ENCODE results near the gene PMF1.

Gene PMF1

DNA sequence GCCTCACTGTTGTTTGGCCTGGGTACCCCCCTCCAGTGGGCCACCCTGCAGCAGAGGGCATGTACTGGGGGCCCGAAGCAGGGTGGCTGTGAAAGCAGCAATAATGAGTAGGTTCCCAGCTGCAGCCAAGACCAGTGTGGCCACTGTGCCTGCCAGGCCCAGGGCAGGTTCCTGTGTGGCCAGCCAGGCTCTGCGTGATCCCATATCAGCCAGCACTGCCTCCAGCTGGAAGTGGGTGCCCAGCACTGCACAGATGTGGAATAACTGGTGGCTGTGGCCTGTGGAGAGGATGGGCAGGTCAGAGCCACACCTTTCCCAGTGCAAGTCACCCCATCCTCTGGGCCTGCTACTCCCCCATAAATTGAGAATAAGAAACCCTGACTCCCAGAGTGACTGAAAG, 31.3 kb downstream of the PMF1 start:
- ATAC-seq: no peak
- no peak for TF ChIP-seq TOX (CRISPR knock-in tag; IDR thresholded peaks at IDR 0.05; ENCODE audit: borderline replicate concordance)
- TF ChIP-seq BACH2 (CRISPR knock-in tag; IDR thresholded peaks at IDR 0.05; ENCODE audit: borderline replicate concordance): no peak
- TF ChIP-seq GLIS3 (CRISPR knock-in tag; IDR thresholded peaks at IDR 0.05): no peak
- TF ChIP-seq, protein P1, sequence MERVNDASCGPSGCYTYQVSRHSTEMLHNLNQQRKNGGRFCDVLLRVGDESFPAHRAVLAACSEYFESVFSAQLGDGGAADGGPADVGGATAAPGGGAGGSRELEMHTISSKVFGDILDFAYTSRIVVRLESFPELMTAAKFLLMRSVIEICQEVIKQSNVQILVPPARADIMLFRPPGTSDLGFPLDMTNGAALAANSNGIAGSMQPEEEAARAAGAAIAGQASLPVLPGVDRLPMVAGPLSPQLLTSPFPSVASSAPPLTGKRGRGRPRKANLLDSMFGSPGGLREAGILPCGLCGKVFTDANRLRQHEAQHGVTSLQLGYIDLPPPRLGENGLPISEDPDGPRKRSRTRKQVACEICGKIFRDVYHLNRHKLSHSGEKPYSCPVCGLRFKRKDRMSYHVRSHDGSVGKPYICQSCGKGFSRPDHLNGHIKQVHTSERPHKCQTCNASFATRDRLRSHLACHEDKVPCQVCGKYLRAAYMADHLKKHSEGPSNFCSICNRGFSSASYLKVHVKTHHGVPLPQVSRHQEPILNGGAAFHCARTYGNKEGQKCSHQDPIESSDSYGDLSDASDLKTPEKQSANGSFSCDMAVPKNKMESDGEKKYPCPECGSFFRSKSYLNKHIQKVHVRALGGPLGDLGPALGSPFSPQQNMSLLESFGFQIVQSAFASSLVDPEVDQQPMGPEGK (CRISPR knock-in tag; IDR thresholded peaks at IDR 0.05; ENCODE audit: borderline replicate concordance): no peak
- TF ChIP-seq CSRNP3 (CRISPR knock-in tag; IDR thresholded peaks at IDR 0.05): no peak
- no peak for TF ChIP-seq ISL1 (CRISPR knock-in tag; IDR thresholded peaks at IDR 0.05)
- no peak for TF ChIP-seq SNAI2 (CRISPR knock-in tag; IDR thresholded peaks at IDR 0.05)
- TF ChIP-seq, protein P2, sequence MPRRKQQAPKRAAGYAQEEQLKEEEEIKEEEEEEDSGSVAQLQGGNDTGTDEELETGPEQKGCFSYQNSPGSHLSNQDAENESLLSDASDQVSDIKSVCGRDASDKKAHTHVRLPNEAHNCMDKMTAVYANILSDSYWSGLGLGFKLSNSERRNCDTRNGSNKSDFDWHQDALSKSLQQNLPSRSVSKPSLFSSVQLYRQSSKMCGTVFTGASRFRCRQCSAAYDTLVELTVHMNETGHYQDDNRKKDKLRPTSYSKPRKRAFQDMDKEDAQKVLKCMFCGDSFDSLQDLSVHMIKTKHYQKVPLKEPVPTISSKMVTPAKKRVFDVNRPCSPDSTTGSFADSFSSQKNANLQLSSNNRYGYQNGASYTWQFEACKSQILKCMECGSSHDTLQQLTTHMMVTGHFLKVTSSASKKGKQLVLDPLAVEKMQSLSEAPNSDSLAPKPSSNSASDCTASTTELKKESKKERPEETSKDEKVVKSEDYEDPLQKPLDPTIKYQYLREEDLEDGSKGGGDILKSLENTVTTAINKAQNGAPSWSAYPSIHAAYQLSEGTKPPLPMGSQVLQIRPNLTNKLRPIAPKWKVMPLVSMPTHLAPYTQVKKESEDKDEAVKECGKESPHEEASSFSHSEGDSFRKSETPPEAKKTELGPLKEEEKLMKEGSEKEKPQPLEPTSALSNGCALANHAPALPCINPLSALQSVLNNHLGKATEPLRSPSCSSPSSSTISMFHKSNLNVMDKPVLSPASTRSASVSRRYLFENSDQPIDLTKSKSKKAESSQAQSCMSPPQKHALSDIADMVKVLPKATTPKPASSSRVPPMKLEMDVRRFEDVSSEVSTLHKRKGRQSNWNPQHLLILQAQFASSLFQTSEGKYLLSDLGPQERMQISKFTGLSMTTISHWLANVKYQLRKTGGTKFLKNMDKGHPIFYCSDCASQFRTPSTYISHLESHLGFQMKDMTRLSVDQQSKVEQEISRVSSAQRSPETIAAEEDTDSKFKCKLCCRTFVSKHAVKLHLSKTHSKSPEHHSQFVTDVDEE (CRISPR knock-in tag; IDR thresholded peaks at IDR 0.05): no peak
- TF ChIP-seq ESRRG (CRISPR knock-in tag; IDR thresholded peaks at IDR 0.05): no peak
- no peak for TF ChIP-seq ZNF8 (CRISPR knock-in tag; IDR thresholded peaks at IDR 0.05)
- TF ChIP-seq PPARA (CRISPR knock-in tag; IDR thresholded peaks at IDR 0.05; ENCODE audit: borderline replicate concordance): no peak
- TF ChIP-seq ZC3H10 (CRISPR knock-in tag; IDR thresholded peaks at IDR 0.05): no peak
- TF ChIP-seq ZNF70 (CRISPR knock-in tag; IDR thresholded peaks at IDR 0.05): no peak
- no peak for TF ChIP-seq OSR1 (CRISPR knock-in tag; IDR thresholded peaks at IDR 0.05)
- TF ChIP-seq TCF4 (CRISPR knock-in tag; IDR thresholded peaks at IDR 0.05; ENCODE audit: borderline replicate concordance): no peak
- no peak for TF ChIP-seq ZFP3 (CRISPR knock-in tag; IDR thresholded peaks at IDR 0.05)
- TF ChIP-seq ZNF565 (CRISPR knock-in tag; conservative IDR thresholded peaks at IDR 0.05; ENCODE audit: low read depth): no peak

GRCh38 chr1:156244712-156245111, 31.9 kb downstream of the PMF1 start:
- TF ChIP-seq, protein P1 (CRISPR knock-in tag; IDR thresholded peaks at IDR 0.05; ENCODE audit: borderline replicate concordance): no peak
- no peak for TF ChIP-seq GLIS3 (CRISPR knock-in tag; IDR thresholded peaks at IDR 0.05)
- no peak for ATAC-seq

- TF ChIP-seq ZNF8 (CRISPR knock-in tag; IDR thresholded peaks at IDR 0.05): no peak
- ATAC-seq: no peak
Measured at GRCh38 chr1:156245451-156246232, 32.8 kb downstream of the PMF1 start.

DNA sequence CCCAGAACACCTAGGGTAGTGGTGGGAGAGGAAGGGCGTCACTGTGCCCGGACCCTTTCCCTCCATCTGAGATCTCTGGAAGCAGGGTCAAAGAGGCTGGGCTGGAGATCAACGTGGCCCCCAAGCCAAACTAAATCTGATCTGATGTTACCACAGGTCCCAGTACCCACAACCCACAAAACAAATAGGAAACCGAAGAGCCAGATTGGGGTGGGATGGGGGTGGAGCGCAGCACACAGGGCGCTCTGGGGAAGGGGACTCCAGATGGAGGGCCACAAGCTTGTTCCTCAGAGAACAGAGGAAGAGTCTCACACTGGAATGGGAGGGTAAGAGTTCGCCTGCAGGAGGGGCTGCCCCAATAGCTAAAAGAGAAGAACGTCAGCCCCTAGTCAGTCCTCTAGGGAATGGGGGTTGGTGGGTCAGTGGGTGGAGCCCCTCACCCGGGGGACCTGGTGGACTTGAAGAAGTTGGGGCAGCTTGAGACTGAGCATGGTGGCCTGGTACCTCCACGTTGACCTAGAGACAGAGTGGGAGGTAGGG, 33.5 kb downstream of the PMF1 start:
- no peak for TF ChIP-seq SNAI2 (CRISPR knock-in tag; IDR thresholded peaks at IDR 0.05)
- no peak for TF ChIP-seq ZNF8 (CRISPR knock-in tag; IDR thresholded peaks at IDR 0.05)
- TF ChIP-seq POU6F1 (CRISPR knock-in tag; IDR thresholded peaks at IDR 0.05; ENCODE audit: borderline replicate concordance, low read depth): no peak
- TF ChIP-seq ARNTL (CRISPR knock-in tag; IDR thresholded peaks at IDR 0.05; ENCODE audit: borderline replicate concordance, low read depth): no peak
- TF ChIP-seq ZFP3 (CRISPR knock-in tag; IDR thresholded peaks at IDR 0.05): no peak
- no peak for TF ChIP-seq TCF4 (CRISPR knock-in tag; IDR thresholded peaks at IDR 0.05; ENCODE audit: borderline replicate concordance)
- no peak for TF ChIP-seq CSRNP3 (CRISPR knock-in tag; IDR thresholded peaks at IDR 0.05)
- no peak for TF ChIP-seq TOX (CRISPR knock-in tag; IDR thresholded peaks at IDR 0.05; ENCODE audit: borderline replicate concordance)
- no peak for ATAC-seq

Measured in SK-N-SH treated with all-trans-retinoic acid at 6 μM for 48 hours (cell line).